GM23338 (cell line): ENCODE data around the gene KIAA1328. TPM values are rescaled to one million over a fixed set of nuclear protein-coding genes. Genes with fewer than 3 reads are reported as not detected.

Experiments used
- ATAC-seq: fragments of 200-7000 bp; cut with Tn5 transposase; 3 replicates; pipeline ENCODE4 v1.9.1; 2020
- DNase-seq: peaks from one replicate; pipeline ENCODE4 v3.0.0-alpha.2; 2015; ENCODE audit warnings: low spot score
- H2AFZ ChIP-seq: fragments of 200-600 bp; sonication (generic); 2 replicates; pipeline ENCODE4 v1.8.0; 2016; ENCODE audit warnings: antibody characterized with exemption, mild to moderate bottlenecking, moderate library complexity
- H3F3A ChIP-seq: fragments of 200-600 bp; sonication (generic); replicated peaks from 2 replicates; pipeline ENCODE4 v1.8.0; 2017; ENCODE audit warnings: antibody characterized with exemption, mixed run types, low read depth
- H3K27ac ChIP-seq: fragments of 200-600 bp; sonication (generic); 2 replicates; pipeline ENCODE4 v1.6.1; 2016; ENCODE audit warnings: low read depth
- H3K27me3 ChIP-seq: fragments of 200-600 bp; sonication (generic); 2 replicates; pipeline ENCODE4 v1.8.0; 2016; ENCODE audit warnings: mild to moderate bottlenecking, mixed run types, moderate library complexity; ENCODE audit not compliant: insufficient read depth
- H3K36me3 ChIP-seq: fragments of 200-600 bp; sonication (generic); 2 replicates; pipeline ENCODE4 v1.8.0; 2016; ENCODE audit warnings: mild to moderate bottlenecking; ENCODE audit not compliant: insufficient read depth
- H3K4me1 ChIP-seq: fragments of 200-600 bp; sonication (generic); 2 replicates; pipeline ENCODE4 v1.8.0; 2016; ENCODE audit warnings: mild to moderate bottlenecking, moderate library complexity; ENCODE audit not compliant: insufficient read depth
- H3K4me2 ChIP-seq: fragments of 200-600 bp; sonication (generic); 2 replicates; pipeline ENCODE4 v1.7.1; 2017; ENCODE audit warnings: mixed run types
- H3K4me3 ChIP-seq: fragments of 200-600 bp; sonication (generic); 2 replicates; pipeline ENCODE4 v1.6.1; 2016; ENCODE audit warnings: mixed run types
- H3K79me2 ChIP-seq: fragments of 200-600 bp; sonication (generic); replicated peaks from 2 replicates; pipeline ENCODE4 v1.8.0; 2017; ENCODE audit warnings: mild to moderate bottlenecking; ENCODE audit not compliant: insufficient read depth
- H3K9me2 ChIP-seq: fragments of 200-600 bp; sonication (generic); 2 replicates; pipeline ENCODE4 v1.8.0; 2017; ENCODE audit not compliant: insufficient read depth
- H4K20me1 ChIP-seq: fragments of 200-600 bp; sonication (generic); replicated peaks from 2 replicates; pipeline ENCODE4 v1.8.0; 2017; ENCODE audit warnings: mild to moderate bottlenecking; ENCODE audit not compliant: insufficient read depth
- H3K27ac Mint-ChIP-seq: 2 replicates; pipeline ENCODE4 v1.8.0; 2020; ENCODE audit warnings: inconsistent platforms, mild to moderate bottlenecking, moderate library complexity, mixed read lengths
- H3K27me3 Mint-ChIP-seq: 3 replicates; pipeline ENCODE4 v1.8.0; 2022; ENCODE audit warnings: low read depth, mild to moderate bottlenecking, moderate library complexity, mixed read lengths, inconsistent platforms; ENCODE audit not compliant: insufficient read depth, poor library complexity
- H3K36me3 Mint-ChIP-seq: 3 replicates; pipeline ENCODE4 v1.8.0; 2021; ENCODE audit warnings: low read depth, mild to moderate bottlenecking, inconsistent platforms, moderate library complexity, mixed read lengths
- H3K4me1 Mint-ChIP-seq: 3 replicates; pipeline ENCODE4 v1.8.0; 2020; ENCODE audit warnings: mild to moderate bottlenecking, inconsistent platforms, mixed read lengths
- H3K4me3 Mint-ChIP-seq: 3 replicates; pipeline ENCODE4 v1.8.0; 2021; ENCODE audit warnings: moderate library complexity, mild to moderate bottlenecking, inconsistent platforms, mixed read lengths
- H3K9me3 Mint-ChIP-seq: 3 replicates; pipeline ENCODE4 v1.8.0; 2020; ENCODE audit warnings: moderate library complexity, mild to moderate bottlenecking, inconsistent platforms, mixed read lengths
- CREB1 ChIP-seq: fragments of 250-450 bp; sonication (Bioruptor Pico); IDR thresholded peaks from 2 replicates; pipeline ENCODE4 v1.5.0; 2020; ENCODE audit warnings: low read depth, mild to moderate bottlenecking, moderate library complexity
- EZH2 ChIP-seq: fragments of 200-600 bp; sonication (generic); IDR thresholded peaks from one replicate; pipeline ENCODE4 v1.8.0; 2017; ENCODE audit warnings: antibody characterized with exemption, mild to moderate bottlenecking, low read depth; ENCODE audit not compliant: unreplicated experiment
- EZH2phosphoT487 ChIP-seq: fragments of 200-600 bp; sonication (generic); IDR thresholded peaks from one replicate; pipeline ENCODE4 v1.8.1; 2018; ENCODE audit warnings: antibody characterized with exemption; ENCODE audit not compliant: unreplicated experiment
- JUNB ChIP-seq: IDR thresholded peaks from one replicate; pipeline ENCODE4 v1.6.1; 2016; ENCODE audit warnings: antibody characterized with exemption; ENCODE audit not compliant: unreplicated experiment
- NANOG ChIP-seq: IDR thresholded peaks from 2 replicates; pipeline ENCODE4 v1.6.1; 2016; ENCODE audit warnings: antibody characterized with exemption, borderline replicate concordance
- POLR2AphosphoS5 ChIP-seq: IDR thresholded peaks from 2 replicates; pipeline ENCODE4 v1.6.1; 2016; ENCODE audit warnings: antibody characterized with exemption, low read depth
- STAT1 ChIP-seq: IDR thresholded peaks from one replicate; pipeline ENCODE4 v1.6.1; 2016; ENCODE audit warnings: antibody characterized with exemption; ENCODE audit not compliant: unreplicated experiment
- ZNF114 ChIP-seq: fragments of 250-450 bp; sonication (Bioruptor Pico); IDR thresholded peaks from 2 replicates; pipeline ENCODE4 v1.5.0; 2020; ENCODE audit warnings: mild to moderate bottlenecking, moderate library complexity
- ZNF462 ChIP-seq: fragments of 250-450 bp; sonication (Bioruptor Pico); IDR thresholded peaks from 2 replicates; pipeline ENCODE4 v1.5.0; 2020; ENCODE audit warnings: mild to moderate bottlenecking, moderate library complexity
- polyA plus RNA-seq: library from polyadenylated mRNA; unstranded; fragments of >200 nt; fragmentation: Nextera tagmentation; extraction: Ambion mirVana; gene quantifications from 2 replicates; pipeline ENCODE4 v1.2.1, GENCODE V29; 2016
- total RNA-seq: library from RNA; depleted of rRNA; stranded (reverse); fragments of >200 nt; shearing (Covaris generic); gene quantifications from 2 replicates; pipeline ENCODE4 v1.2.3, GENCODE V29; 2014
- TF ChIP-seq, protein P1 (sequence below): IDR thresholded peaks from one replicate; pipeline ENCODE4 v1.6.1; 2018; ENCODE audit warnings: antibody characterized with exemption; ENCODE audit not compliant: unreplicated experiment
- TF ChIP-seq, protein P2 (sequence below): IDR thresholded peaks from 2 replicates; pipeline ENCODE4 v1.6.1; 2016; ENCODE audit warnings: antibody characterized with exemption

The KIAA1328 gene
- total and polyA plus RNA-seq, 2 experiments from 2014 or later = 5.2 to 8.4 TPM

- TF ChIP-seq ZNF462 (CRISPR knock-in tag) = no peak
- TF ChIP-seq, protein P1, sequence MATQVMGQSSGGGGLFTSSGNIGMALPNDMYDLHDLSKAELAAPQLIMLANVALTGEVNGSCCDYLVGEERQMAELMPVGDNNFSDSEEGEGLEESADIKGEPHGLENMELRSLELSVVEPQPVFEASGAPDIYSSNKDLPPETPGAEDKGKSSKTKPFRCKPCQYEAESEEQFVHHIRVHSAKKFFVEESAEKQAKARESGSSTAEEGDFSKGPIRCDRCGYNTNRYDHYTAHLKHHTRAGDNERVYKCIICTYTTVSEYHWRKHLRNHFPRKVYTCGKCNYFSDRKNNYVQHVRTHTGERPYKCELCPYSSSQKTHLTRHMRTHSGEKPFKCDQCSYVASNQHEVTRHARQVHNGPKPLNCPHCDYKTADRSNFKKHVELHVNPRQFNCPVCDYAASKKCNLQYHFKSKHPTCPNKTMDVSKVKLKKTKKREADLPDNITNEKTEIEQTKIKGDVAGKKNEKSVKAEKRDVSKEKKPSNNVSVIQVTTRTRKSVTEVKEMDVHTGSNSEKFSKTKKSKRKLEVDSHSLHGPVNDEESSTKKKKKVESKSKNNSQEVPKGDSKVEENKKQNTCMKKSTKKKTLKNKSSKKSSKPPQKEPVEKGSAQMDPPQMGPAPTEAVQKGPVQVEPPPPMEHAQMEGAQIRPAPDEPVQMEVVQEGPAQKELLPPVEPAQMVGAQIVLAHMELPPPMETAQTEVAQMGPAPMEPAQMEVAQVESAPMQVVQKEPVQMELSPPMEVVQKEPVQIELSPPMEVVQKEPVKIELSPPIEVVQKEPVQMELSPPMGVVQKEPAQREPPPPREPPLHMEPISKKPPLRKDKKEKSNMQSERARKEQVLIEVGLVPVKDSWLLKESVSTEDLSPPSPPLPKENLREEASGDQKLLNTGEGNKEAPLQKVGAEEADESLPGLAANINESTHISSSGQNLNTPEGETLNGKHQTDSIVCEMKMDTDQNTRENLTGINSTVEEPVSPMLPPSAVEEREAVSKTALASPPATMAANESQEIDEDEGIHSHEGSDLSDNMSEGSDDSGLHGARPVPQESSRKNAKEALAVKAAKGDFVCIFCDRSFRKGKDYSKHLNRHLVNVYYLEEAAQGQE = no peak
- TF ChIP-seq EZH2 = no peak
- TF ChIP-seq STAT1 = no peak
Measured at GRCh38 chr18:36843784-36844183, 14.9 kb downstream of the KIAA1328 start (continued).

DNA sequence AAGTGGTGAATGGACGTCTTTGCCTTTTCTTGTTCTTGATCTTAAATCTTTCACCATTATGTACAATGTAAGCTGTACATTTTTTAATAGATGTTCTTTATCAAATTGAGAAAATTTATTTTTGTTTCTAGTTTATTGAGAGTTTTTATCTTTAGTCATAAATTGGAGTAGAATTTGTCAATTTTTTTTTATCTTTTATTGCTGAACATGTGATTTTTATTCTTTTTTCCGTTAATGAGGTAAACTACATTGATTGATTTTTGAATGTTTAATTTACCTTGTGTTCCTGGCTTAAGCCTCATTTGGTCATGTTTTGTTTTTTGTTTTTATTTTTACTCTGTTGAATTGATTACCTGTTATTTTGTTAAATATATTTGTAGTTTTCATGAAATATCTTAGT, 19.7 kb downstream of the KIAA1328 start:
- no peaks in the 10 kb centered on the region for H3K36me3 ChIP-seq
- DNase-seq (no peak), ATAC-seq (no peak)
- no peaks in the 10 kb centered on the region for H3K27me3 ChIP-seq
- H3K4me2 ChIP-seq = no peak overlapping the region
- no peaks in the 10 kb centered on the region for H4K20me1 ChIP-seq
- H3K9me2 ChIP-seq = no peaks in the 10 kb centered on the region
- H2AFZ ChIP-seq = no peak overlapping the region
- Mint-ChIP-seq H3K27ac (no peak overlapping the region), H3K4me3 (no peak overlapping the region), H3K4me1 (peaks cover 2% of the 10 kb centered on the region; the same call in 2 of the 3 replicates), H3K9me3 (no peaks in the 10 kb centered on the region), H3K27me3 (peaks cover 1% of the 10 kb centered on the region), H3K36me3 (peaks cover 3% of the 10 kb centered on the region; the same call in 1 of the 3 replicates)
- no peaks in the 10 kb centered on the region for H3K79me2 ChIP-seq
- no peak overlapping the region for H3K27ac ChIP-seq
- no peaks in the 10 kb centered on the region for H3F3A ChIP-seq
- no peak overlapping the region for H3K4me3 ChIP-seq
- peaks cover 1% of the 10 kb centered on the region; the same call in 1 of the 2 replicates for H3K4me1 ChIP-seq
- TF ChIP-seq JUNB = no peak
- no peak for TF ChIP-seq POLR2AphosphoS5
- no peak for TF ChIP-seq NANOG
- TF ChIP-seq ZNF114 (CRISPR knock-in tag) = no peak
- no peak for TF ChIP-seq EZH2phosphoT487
- TF ChIP-seq CREB1 (CRISPR knock-in tag) = no peak
- TF ChIP-seq, protein P1 = no peak
- TF ChIP-seq, protein P2, sequence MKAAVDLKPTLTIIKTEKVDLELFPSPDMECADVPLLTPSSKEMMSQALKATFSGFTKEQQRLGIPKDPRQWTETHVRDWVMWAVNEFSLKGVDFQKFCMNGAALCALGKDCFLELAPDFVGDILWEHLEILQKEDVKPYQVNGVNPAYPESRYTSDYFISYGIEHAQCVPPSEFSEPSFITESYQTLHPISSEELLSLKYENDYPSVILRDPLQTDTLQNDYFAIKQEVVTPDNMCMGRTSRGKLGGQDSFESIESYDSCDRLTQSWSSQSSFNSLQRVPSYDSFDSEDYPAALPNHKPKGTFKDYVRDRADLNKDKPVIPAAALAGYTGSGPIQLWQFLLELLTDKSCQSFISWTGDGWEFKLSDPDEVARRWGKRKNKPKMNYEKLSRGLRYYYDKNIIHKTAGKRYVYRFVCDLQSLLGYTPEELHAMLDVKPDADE = no peak
